B cell (primary cell): ENCODE data around the gene CLCN3.

ENCODE experiments used
- EZH2 ChIP-seq: IDR thresholded peaks from 2 replicates; pipeline ENCODE4 v1.6.1; 2012; ENCODE audit warnings: borderline replicate concordance, low read depth, mild to moderate bottlenecking, moderate library complexity, low read length; ENCODE audit not compliant: insufficient read depth, poor library complexity, severe bottlenecking
- TF ChIP-seq, protein P1 (sequence below): fragments of 200-600 bp; IDR thresholded peaks from one replicate; pipeline ENCODE4 v1.8.0; 2022; ENCODE audit warnings: antibody characterized with exemption, mild to moderate bottlenecking

DNA sequence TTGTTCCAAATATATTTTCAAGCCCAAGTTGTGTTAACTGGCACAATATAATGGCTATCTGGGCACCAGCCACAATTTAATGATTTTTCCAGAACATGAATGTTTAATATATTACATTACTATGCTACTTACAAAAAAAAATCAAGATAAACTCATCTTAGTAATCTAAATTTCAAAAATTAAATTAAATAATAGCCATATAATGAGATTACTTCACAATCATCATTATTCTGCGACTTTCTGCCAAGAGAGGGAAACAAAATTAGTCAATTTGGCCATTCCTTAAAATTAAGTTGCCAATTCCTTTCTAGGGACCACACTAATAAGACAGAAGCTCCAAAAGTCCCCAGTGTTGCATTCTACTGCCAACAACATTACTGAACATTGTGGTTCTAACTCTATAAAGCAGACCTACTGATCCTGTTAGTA, 15.5 kb upstream of the CLCN3 start:
- TF ChIP-seq, protein P1, sequence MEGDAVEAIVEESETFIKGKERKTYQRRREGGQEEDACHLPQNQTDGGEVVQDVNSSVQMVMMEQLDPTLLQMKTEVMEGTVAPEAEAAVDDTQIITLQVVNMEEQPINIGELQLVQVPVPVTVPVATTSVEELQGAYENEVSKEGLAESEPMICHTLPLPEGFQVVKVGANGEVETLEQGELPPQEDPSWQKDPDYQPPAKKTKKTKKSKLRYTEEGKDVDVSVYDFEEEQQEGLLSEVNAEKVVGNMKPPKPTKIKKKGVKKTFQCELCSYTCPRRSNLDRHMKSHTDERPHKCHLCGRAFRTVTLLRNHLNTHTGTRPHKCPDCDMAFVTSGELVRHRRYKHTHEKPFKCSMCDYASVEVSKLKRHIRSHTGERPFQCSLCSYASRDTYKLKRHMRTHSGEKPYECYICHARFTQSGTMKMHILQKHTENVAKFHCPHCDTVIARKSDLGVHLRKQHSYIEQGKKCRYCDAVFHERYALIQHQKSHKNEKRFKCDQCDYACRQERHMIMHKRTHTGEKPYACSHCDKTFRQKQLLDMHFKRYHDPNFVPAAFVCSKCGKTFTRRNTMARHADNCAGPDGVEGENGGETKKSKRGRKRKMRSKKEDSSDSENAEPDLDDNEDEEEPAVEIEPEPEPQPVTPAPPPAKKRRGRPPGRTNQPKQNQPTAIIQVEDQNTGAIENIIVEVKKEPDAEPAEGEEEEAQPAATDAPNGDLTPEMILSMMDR, result no peak
- no peak for TF ChIP-seq EZH2
